NCI-H524 treated with DMSO at 0.1 percent for 48 hours (cell line): ENCODE results near the gene MBNL1.

Experiments used
- DNase-seq: peaks from one replicate; lab custom pipeline; 2025; lab: John Stamatoyannopoulos, UW

Gene MBNL1, protein sequence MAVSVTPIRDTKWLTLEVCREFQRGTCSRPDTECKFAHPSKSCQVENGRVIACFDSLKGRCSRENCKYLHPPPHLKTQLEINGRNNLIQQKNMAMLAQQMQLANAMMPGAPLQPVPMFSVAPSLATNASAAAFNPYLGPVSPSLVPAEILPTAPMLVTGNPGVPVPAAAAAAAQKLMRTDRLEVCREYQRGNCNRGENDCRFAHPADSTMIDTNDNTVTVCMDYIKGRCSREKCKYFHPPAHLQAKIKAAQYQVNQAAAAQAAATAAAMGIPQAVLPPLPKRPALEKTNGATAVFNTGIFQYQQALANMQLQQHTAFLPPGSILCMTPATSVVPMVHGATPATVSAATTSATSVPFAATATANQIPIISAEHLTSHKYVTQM

DNA sequence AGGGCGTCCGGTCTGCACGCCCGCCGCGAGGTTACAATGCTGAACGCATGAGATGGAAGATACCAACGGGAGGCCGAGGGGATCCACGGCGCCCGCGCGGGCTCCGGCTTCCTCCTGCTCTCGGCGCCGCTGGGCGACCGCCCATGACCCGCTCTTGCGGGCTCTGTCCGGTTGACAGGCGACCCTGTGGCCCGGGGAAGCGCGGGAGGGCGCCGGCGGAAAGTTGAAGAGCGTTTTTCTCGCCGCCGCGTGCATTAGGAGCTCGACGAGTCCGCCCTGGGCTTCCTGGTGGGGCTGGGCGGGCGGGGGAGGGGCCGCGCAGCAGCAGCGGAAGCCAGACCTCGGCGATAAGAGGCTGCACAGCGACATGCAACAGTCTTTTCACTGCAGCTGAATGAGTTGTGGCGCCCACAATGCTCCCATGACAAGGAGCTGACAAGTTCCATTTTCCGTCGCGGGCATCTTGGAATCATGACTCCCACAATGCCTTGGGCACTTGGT, at the start of gene MBNL1:
Gene MBNL1, plus strand, starts transcription at position 375 of the 501 bp plus-strand sequence. CDS start 31,265 bp downstream, outside the sequence.
- peak; percentile 74 for DNase-seq

DNA sequence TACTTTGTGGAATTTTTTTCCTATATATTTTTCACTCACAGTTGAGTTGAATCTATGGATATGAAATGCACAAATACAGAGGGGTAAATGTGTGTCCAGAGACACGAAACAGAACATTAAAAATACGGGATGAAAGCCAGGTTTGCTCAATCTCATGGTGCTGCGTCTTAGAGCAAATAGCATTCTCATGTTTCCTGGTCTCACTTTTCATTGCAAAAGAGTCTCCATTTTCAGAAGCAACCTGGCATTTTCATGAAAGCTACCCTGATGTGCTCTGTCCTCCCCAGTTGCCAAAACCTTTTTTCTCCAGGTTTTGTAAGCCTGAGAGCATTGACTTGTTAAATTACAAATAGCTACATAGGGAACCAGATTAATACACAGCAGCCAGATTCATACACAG, 49.5 kb upstream of the MBNL1 start:
- no peak for DNase-seq

DNA sequence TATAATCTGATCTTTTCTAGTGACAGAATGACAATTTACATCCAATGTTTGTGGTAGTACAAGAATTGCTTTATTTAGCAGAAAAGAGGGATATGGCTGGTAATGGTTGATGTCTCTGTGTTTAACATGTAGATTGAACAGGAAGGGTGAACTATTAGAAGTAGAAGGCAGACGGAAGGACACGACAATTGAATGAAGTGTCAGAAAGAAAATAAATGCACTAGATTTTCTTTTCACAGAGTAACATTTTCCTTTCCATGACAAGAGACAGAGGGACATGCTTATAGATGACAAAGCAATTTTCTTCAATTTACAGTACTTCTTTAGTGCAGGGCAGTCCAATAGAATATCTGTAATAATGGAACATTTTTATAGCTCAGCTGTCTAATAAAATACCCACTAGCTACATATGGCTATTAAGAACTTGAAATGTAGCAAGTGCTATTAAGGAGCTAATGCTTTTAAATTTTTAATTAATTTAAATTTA, 48.9 kb upstream of the MBNL1 start:
- no peak for DNase-seq

DNA sequence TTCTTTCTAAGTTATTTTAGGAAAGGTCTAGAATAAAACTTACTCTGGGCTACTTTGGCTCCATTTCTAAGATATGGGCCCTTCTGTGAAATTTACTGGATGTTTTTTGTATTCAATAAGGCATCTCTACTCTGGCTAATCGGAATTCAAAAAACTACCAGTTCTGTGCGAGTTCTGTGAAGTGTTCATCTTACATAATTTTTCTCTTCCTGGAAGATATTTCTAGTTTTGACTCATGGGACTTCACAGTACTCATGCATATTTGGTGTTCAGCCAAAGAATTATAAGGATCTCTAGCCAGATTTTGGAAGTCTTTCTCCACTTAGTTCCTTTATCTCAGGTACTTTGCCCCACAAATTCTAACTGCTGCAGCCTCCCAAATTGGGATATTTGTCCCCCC, 46.4 kb upstream of the MBNL1 start:
- DNase-seq = no peak

DNA sequence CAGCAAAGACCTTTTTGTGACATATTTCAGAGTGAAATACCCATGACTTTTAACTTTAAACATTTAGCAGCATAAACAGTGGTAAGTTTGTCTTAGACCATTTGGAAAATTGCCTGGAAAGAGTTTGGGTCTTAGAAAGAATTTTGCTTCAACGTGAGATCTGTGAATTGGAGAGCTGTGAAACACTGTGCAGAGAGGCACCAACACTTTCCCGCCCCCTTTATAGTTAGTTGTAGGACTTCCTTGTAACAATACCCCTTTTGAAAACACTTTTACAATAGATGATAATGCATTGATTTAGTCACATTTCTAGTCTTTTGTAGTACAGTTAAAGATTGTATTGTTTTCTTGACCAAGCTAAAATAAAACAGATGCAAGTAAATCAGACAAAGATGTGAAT, 43.5 kb upstream of the MBNL1 start:
- no peak for DNase-seq

DNA sequence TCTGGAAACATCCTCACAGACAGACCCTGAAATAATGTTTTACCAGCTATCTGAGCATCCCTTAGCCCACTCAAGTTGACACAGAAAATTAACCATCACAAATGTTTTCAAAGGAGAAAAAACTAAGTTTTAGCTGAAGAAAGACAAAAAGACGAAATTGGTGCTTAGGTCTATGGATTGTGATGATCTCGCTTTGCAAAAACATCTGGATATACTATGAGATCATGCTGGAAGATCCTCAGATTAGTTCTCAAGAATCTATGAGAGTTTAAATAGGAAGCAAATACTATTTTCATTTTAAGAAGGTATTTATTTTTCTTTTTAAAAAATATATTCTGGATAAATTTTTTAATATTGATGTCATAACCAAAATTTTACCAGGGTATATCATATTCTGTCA, 42.6 kb upstream of the MBNL1 start:
- no peak for DNase-seq

DNA sequence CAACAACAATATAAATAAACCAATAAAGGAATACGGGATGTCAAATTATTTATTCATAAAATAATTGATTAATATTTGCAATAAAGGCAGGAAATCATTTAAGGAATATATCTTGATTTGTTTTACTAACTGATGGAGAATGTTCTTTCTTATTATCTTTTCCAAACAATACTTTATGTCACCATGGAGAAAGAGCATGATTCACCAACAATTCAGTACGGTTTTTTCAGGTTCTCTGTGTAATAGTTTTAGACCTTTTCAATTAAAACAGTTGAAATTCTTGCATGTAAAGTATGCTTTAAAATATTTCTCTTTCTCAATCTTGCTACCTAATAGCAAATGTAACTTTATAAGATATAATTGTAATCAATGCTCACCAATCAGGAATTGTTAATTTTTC, 41.7 kb upstream of the MBNL1 start:
- DNase-seq = no peak

DNA sequence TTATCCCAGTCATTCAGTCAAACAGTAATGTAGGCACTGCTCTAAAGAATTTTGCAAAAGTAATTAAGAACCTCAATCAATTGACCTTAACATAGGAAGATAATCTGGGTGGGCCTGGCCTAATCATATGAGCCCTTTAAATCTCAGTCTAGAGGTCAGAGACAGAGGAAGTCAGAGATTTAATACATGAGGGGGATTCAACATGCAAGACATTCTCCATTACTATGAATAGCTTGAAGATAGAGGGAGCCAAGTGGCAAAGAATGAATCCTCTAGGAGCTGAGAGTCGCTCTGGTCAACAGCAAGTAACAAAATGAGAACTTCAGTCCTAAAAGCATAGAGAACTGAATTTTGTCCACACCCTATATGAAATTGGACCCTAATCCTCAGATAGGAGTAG, 39.0 kb upstream of the MBNL1 start:
- no peak for DNase-seq

DNA sequence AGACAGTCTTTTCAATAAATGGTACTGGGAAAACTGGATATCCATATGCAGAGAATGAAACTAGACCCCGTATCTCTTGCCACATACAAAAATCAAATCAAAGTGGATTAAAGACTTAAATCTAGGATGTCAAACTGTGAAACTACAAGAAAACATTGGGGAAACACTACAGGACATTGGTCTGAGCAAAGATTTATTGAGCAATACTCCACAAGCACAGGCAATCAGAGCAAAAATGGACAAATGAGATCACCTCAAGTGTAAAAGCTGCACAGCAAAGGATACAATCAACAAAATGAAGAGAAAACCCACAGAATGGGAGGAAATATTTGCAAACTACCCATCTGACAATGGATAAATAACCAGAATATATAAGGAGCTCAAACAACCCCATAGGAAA, 38.4 kb upstream of the MBNL1 start:
- no peak for DNase-seq

DNA sequence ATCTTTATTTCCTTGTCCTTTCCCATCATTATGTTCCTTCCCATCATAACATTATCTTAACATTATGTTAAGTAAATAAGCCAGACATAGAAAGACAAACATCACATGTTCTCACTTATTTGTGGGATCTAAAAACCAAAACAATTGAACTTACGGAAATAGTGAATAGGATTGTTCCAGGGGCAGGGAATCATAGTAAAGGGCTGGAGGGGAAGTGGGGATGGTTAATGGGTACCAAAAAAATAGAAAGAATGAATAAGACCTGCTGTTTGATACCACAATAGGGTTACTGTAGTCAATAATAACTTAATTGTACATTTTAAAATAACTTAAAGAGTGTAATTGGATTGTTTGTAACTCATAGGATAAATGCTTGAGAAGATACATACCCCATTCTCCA, 36.7 kb upstream of the MBNL1 start:
- DNase-seq = no peak

DNA sequence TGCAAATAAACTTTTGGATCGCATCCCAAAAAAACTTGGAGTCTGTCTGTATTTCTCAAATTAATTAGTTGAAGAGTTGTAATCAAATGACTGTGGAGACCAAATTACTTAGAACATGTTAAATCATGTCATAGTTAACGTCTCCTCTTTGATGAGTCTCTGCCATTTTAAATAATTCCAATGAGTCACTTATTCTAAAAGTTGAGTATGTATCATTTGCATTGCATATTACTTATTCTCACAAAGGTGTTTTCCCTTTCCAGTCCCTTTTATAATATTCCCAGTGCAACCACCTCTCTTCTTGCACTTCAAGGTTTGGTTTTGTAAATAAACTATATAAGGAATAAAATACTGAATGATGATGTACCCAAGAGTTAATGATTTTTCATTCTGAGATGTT, 36.0 kb upstream of the MBNL1 start:
- no peak for DNase-seq

DNA sequence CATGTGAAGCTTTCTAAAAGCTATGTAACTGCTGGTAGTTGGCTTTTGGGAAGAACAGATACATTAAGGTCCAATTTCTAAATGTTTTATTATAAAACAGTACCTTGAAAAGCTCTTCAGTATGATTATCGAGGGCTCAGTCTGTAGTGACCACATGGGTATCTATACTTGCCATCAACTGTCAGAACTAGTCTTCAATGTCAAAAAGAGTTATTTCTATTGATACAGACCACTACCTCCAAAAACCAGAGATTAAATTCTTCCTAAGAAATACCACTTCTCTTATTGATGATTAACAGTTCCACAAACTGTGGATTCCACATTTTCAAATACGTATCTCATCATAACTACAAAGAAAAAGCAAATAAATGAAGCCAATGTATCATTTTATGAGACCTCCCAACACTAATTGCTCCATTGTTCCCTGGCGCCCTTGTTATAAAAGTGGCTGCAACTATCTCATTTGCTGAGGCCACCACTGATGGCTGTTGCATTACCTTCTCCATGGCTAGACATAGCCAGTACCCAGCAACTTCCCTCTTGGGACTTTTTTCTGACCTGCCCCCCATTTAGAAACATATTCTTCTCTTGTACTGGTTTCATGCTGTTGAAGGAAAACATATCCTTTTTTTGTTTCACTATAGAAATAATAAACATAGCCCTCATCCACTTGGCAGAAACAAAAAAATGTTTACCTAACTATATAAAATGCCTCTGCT, 33.9 kb upstream of the MBNL1 start:
- no peak for DNase-seq

DNA sequence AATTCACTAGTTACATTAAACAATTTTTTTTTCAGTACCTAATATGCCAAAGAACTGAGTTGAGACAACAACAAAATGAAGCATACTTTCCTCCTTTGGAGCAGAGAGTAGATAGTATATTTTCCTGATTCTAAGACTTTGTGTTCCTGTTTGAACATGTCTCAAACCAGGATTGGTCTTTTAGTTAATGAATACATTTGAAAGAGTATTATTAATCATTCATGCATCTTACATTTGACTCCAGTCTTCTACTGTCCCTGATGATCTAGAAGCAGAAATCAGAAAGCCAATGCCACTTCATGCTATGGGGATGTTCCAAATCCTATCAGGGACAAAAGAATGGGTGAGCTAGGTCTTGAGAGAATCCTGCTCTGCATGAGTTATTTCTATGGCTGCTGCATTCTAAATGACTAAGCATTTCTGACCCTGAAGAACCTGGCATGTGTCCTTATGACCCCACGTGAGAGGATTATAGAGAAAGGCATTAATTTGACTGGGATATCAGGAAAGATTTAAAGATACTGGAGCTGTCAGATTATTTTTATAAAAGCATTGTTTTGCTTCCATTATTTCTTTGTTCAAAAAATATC, 32.9 kb upstream of the MBNL1 start:
- no peak for DNase-seq

DNA sequence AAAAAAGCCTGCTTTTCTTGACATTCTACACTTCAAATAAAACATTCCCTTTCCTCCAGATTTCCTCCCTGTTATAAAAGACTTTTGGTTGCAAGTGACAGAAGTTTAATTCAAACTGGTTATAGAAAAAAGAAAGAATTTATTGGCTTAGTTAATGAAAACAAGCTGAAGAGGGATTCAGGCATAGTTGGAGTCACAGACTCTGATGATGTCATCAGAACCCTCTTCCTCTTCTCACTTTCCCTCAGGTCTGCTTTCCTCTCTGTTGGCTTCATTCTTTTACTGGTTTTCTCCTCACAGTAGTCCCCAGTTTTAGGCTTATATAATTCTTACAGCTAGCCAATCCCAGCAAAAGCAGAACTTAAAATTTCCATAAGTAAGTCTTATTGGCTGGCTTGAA, 32.0 kb upstream of the MBNL1 start:
- DNase-seq = no peak

DNA sequence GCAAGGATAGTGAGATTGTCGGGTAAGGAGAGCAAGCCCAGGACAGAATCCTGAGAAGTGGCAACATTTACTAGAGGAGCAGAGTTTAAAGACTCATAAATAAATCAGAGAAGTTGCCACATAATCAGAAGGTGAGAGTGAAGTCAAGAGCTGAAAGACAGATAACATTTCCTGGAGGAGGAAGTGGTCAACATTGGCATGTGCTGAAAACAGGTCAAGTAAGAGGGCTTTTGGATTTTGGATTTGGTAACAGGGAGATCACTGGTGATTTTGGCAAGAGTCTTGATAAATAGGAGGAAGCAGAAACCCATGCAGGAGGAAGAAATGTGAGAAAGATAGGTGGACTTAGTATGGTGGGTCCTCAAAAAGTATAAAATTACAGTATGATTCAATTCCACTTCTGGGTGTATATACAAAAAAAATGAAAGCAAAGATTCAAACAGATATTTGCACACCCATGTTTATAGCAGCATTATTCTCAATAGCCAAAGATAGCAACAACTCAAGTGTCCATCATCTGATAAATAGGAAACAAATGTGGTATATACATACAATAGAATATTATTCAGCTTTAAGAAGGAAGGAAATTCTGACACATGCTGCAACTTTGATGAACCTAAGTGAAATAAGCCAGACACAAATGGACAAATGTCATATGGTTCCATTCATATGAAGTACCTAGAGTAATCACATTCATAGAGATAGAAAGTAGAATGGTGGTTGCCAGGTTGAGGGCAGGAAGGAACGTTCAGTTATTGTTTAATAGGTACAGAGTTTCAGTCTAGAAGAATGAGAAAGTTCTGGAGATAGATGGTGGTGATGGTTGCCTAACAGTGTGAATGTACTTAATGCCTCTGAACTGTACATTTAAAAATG, 27.3 kb upstream of the MBNL1 start:
- no peak for DNase-seq

DNA sequence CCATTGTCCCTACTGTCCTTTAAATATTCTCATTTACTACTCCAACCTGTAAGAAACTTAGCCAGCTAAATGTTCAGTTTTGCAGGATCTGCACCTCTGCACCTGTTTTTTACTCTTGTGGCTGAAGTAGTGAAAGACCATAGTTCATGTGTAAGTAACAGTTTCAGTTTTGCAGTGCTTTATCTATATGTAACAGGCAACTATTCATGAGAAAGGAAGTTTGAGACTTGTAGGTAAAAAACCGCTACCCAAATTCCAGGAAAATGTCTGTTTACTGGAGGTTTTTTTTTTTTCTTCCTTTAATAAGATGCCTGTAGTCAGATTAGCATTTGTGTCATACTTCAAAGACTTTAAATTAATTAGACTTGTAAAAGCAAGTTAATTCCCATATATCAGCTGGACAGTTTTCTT, 25.4 kb upstream of the MBNL1 start:
- DNase-seq = no peak

DNA sequence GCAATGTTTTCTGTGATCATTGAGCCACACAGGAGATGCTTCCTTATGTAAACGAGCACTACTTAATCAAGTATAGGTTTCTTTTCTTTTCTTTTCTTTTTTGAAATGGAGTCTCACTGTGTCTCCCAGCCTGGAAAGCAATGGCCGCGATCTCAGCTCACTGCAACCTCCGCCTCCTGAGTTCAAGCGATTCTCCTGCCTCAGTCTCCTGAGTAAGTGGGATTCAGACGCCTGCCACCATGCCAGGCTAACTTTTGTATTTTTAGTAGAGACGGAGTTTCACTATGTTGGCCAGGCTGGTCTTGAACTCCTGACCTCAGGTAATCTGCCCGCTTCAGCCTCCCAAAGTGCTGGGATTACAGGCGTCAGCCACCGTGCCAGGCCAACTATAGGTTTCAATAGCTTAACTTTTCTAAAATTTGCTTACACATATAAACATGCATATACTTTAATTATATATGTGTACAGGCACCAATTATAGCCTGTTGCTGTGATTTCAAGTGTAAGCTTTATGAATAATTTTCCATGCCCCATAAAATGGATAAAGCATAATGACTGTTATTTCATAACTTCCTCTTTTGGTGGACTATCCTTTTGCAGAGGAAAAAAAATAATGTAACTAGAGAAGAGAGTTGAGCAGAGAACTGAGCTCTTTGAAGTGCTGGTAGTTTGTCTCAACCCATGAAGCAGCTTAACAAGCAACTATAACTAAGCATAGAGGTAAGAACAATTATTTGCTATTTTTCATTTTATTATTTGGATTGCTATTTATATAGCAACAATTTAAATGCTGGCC, 24.8 kb upstream of the MBNL1 start:
- DNase-seq = no peak

DNA sequence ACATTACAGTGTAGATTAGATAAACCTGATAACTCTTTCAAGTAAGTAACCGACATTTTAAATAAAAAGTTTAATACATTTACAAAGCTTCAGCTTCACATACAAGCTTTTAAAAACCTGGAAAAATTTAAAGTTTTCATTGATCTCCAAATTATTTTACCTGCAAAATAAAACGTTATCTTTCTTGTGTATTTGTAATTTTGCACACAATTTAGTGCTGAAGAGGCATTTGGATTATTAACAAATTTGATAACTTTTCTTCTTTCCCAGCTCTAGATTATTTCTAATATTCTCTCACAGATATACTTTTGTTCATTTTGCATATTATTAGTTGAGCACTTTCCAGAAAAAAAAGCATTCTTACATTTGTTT, 24.2 kb upstream of the MBNL1 start:
- no peak for DNase-seq

DNA sequence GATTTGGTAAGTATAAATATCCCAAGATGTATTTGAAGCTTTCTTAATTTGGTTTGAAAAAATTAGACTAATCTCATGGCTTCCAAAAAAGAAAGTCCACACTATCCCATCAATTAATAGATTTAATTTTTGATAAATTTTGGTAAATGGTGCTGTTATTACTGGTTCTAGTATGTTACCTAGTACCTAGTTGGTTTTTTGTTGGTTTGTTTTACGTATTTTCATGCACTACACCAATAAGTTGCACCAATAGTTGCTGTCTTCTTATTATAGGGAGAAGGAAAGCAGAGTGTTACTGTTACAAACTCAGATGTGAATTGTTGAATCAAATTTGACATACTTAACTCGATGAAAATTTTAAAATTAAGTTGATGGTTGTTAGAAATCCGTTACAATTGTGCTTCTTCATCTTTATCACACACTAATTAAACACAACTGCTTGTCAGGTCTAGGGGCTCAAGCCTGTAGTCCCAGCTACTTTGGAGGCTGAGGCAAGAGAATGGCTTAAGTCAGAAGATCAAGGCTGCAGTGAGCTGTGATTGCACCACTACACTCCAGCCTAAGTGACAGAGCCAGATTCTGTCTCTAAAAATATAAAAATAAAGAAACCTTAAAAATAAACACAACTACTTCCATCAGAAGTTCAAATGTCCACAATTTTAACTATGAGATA, 23.1 kb upstream of the MBNL1 start:
- DNase-seq = no peak

DNA sequence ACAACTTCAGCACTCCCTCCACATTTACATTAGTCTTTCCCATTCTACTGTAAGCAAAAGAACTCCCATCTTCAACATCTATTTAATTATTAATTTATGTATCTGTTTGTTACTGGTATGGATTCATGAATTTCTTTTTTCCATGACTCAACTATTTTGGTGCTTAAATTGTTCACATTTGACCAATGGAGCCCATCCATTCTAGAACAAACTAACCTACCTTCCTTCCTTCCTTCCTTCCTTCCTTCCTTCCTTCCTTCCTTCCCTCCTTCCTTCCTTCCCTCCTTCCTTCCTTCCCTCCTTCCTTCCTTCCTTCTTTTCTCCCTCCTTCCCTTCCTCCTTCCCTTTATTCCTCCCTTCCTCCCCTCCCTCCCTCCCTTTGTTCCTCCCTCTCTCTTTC, 16.8 kb upstream of the MBNL1 start:
- DNase-seq = no peak

DNA sequence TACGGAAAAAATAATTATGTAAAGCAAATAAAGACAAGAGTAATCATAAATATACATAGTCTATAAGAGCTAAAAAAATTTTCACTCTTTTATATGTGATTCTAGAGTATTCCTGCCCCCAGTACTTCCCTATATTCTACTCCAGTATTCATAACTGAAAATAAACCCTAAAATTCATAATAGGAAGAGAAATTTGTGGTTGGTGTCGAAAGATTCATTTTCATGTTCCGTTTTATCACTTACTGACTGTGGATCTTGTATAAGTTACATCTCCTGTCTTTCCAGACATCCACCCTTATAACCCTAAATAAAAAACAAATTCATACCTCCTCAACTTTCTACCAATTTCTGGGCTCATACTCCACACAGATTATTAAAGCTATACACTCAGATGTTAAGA, 16.0 kb upstream of the MBNL1 start:
- DNase-seq = no peak
